ENCODE data around the gene ESM1.

ESM1 gene

GRCh38 chr5:54988218-54988617, 2.8 kb upstream of the ESM1 start:
- no peak for DNase-seq (ENCODE audit: extremely low read depth, low read depth)
- TF ChIP-seq CTCF (IDR thresholded peaks at IDR 0.05; ENCODE audit: low read depth, low read length) = no peak

- TF ChIP-seq CTCF (IDR thresholded peaks at IDR 0.05; ENCODE audit: low read depth, low read length) = no peak
- DNase-seq (ENCODE audit: extremely low read depth, low read depth) = no peak
Measured at GRCh38 chr5:54986269-54986654, 869 bp upstream of the ESM1 start.

GRCh38 chr5:54981928-54982327, 3.5 kb downstream of the ESM1 start:
- TF ChIP-seq CTCF (IDR thresholded peaks at IDR 0.05; ENCODE audit: low read depth, low read length) = no peak
- no peak for DNase-seq (ENCODE audit: extremely low read depth, low read depth)

GRCh38 chr5:54975701-54976100, 9.7 kb downstream of the ESM1 start:
- DNase-seq (ENCODE audit: extremely low read depth, low read depth) = no peak
- TF ChIP-seq CTCF (IDR thresholded peaks at IDR 0.05; ENCODE audit: low read depth, low read length) = no peak

GRCh38 chr5:54969856-54970828, 15.3 kb downstream of the ESM1 start:
- TF ChIP-seq CTCF (IDR thresholded peaks at IDR 0.05; ENCODE audit: low read depth, low read length) = no peak
- DNase-seq (ENCODE audit: extremely low read depth, low read depth) = no peak

GRCh38 chr5:54969242-54969641, 16.2 kb downstream of the ESM1 start:
- DNase-seq (ENCODE audit: extremely low read depth, low read depth) = no peak
- no peak for TF ChIP-seq CTCF (IDR thresholded peaks at IDR 0.05; ENCODE audit: low read depth, low read length)

- no peak for DNase-seq (ENCODE audit: extremely low read depth, low read depth)
- no peak for TF ChIP-seq CTCF (IDR thresholded peaks at IDR 0.05; ENCODE audit: low read depth, low read length)
Measured at GRCh38 chr5:54965806-54966205, 19.6 kb downstream of the ESM1 start.
